ENCODE measurements around the gene TLE3.

DNA sequence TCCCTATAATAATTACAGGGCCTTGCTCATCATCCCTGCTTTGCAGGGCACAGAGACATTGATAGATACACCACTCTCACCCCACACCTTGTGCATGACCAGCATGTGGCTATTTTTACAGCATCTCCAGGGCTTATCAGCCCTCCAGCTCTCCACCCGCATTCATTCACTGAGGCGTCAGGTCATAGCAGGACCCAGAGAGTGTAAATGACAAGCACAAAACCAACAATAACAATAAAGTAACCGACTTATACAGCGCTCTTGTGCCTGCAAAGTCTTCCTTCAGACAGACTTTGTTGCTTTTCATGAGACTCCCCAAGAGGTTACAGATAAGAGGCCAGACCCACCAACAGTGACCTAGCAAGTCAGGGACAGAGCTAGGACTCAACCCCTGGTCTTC is 80.7 kb downstream of the TLE3 start:
- TF ChIP-seq, protein P1, sequence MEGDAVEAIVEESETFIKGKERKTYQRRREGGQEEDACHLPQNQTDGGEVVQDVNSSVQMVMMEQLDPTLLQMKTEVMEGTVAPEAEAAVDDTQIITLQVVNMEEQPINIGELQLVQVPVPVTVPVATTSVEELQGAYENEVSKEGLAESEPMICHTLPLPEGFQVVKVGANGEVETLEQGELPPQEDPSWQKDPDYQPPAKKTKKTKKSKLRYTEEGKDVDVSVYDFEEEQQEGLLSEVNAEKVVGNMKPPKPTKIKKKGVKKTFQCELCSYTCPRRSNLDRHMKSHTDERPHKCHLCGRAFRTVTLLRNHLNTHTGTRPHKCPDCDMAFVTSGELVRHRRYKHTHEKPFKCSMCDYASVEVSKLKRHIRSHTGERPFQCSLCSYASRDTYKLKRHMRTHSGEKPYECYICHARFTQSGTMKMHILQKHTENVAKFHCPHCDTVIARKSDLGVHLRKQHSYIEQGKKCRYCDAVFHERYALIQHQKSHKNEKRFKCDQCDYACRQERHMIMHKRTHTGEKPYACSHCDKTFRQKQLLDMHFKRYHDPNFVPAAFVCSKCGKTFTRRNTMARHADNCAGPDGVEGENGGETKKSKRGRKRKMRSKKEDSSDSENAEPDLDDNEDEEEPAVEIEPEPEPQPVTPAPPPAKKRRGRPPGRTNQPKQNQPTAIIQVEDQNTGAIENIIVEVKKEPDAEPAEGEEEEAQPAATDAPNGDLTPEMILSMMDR (IDR thresholded peaks at IDR 0.05) = no peak
- TF ChIP-seq RCOR1 (IDR thresholded peaks at IDR 0.05; ENCODE audit: low read depth, low read length) (no peak), NFE2L2 (conservative IDR thresholded peaks at IDR 0.05; ENCODE audit: low read length) (no peak), POLR2A (IDR thresholded peaks at IDR 0.05; ENCODE audit: low read length) (no peak), EP300 (IDR thresholded peaks at IDR 0.05) (no peak), MAFK (IDR thresholded peaks at IDR 0.05; ENCODE audit: partially characterized antibody) (no peak), CEBPB (IDR thresholded peaks at IDR 0.05) (no peak), ZFP36 (IDR thresholded peaks at IDR 0.05; ENCODE audit: borderline replicate concordance, partially characterized antibody) (no peak), JUN (IDR thresholded peaks at IDR 0.05) (no peak), CHD2 (IDR thresholded peaks at IDR 0.05; ENCODE audit: low read length, partially characterized antibody) (no peak), NR3C1 (IDR thresholded peaks at IDR 0.05) (no peak), ZSCAN20 (CRISPR knock-in tag; IDR thresholded peaks at IDR 0.05) (no peak)
- TF ChIP-seq, protein P2, sequence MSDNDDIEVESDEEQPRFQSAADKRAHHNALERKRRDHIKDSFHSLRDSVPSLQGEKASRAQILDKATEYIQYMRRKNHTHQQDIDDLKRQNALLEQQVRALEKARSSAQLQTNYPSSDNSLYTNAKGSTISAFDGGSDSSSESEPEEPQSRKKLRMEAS (IDR thresholded peaks at IDR 0.05) = no peak

Data from A549 (cell line).